ENCODE measurements around the gene ANKRD50. TPM values are rescaled to one million over a fixed set of nuclear protein-coding genes. Genes with fewer than 3 reads are reported as not detected.

The ANKRD50 gene
- total RNA-seq, 1 donor from 2014 or later, result 58.9 TPM

GRCh38 chr4:124686279-124686678, 26.3 kb downstream of the ANKRD50 start:
- Mint-ChIP-seq H3K36me3 (ENCODE audit: unreplicated experiment) (peaks cover 8% of the 10 kb centered on the region), H3K4me3 (ENCODE audit: unreplicated experiment) (no peak overlapping the region), H3K27me3 (ENCODE audit: unreplicated experiment) (no peaks in the 10 kb centered on the region), H3K4me1 (ENCODE audit: low read depth, unreplicated experiment) (peaks cover 18% of the 10 kb centered on the region), H3K9me3 (ENCODE audit: unreplicated experiment) (peaks cover 3% of the 10 kb centered on the region), H3K27ac (ENCODE audit: unreplicated experiment) (peak overlapping the region; percentile 48)
- DNase-seq, result no peak
- TF ChIP-seq, protein P1, sequence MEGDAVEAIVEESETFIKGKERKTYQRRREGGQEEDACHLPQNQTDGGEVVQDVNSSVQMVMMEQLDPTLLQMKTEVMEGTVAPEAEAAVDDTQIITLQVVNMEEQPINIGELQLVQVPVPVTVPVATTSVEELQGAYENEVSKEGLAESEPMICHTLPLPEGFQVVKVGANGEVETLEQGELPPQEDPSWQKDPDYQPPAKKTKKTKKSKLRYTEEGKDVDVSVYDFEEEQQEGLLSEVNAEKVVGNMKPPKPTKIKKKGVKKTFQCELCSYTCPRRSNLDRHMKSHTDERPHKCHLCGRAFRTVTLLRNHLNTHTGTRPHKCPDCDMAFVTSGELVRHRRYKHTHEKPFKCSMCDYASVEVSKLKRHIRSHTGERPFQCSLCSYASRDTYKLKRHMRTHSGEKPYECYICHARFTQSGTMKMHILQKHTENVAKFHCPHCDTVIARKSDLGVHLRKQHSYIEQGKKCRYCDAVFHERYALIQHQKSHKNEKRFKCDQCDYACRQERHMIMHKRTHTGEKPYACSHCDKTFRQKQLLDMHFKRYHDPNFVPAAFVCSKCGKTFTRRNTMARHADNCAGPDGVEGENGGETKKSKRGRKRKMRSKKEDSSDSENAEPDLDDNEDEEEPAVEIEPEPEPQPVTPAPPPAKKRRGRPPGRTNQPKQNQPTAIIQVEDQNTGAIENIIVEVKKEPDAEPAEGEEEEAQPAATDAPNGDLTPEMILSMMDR (IDR thresholded peaks at IDR 0.05; ENCODE audit: partially characterized antibody, unreplicated experiment), result no peak

- no peak for DNase-seq
- Mint-ChIP-seq H3K4me1 (ENCODE audit: low read depth, unreplicated experiment) (peaks cover 18% of the 10 kb centered on the region), H3K4me3 (ENCODE audit: unreplicated experiment) (no peak overlapping the region), H3K27ac (ENCODE audit: unreplicated experiment) (peak overlapping the region; percentile 48), H3K36me3 (ENCODE audit: unreplicated experiment) (peaks cover 6% of the 10 kb centered on the region), H3K27me3 (ENCODE audit: unreplicated experiment) (no peaks in the 10 kb centered on the region), H3K9me3 (ENCODE audit: unreplicated experiment) (peaks cover under 1% of the 10 kb centered on the region)
- TF ChIP-seq, protein P1 (IDR thresholded peaks at IDR 0.05; ENCODE audit: partially characterized antibody, unreplicated experiment), result no peak
Measured at GRCh38 chr4:124685851-124686250, 26.7 kb downstream of the ANKRD50 start.

- Mint-ChIP-seq H3K4me3 (ENCODE audit: unreplicated experiment) (no peak overlapping the region), H3K27me3 (ENCODE audit: unreplicated experiment) (peaks cover 2% of the 10 kb centered on the region), H3K9me3 (ENCODE audit: unreplicated experiment) (no peaks in the 10 kb centered on the region), H3K36me3 (ENCODE audit: unreplicated experiment) (peaks cover 4% of the 10 kb centered on the region), H3K4me1 (ENCODE audit: low read depth, unreplicated experiment) (peaks cover 21% of the 10 kb centered on the region), H3K27ac (ENCODE audit: unreplicated experiment) (no peak overlapping the region)
- DNase-seq, result no peak
- TF ChIP-seq, protein P1 (IDR thresholded peaks at IDR 0.05; ENCODE audit: partially characterized antibody, unreplicated experiment), result no peak
Measured at GRCh38 chr4:124684301-124684700, 28.2 kb downstream of the ANKRD50 start.

GRCh38 chr4:124682384-124682783, 30.1 kb downstream of the ANKRD50 start:
- H3K4me1 Mint-ChIP-seq (ENCODE audit: low read depth, unreplicated experiment), result peaks cover 20% of the 10 kb centered on the region
- no peak for DNase-seq
- no peaks in the 10 kb centered on the region for H3K9me3 Mint-ChIP-seq (ENCODE audit: unreplicated experiment)
- H3K27ac Mint-ChIP-seq (ENCODE audit: unreplicated experiment), result no peak overlapping the region
- no peak overlapping the region for H3K4me3 Mint-ChIP-seq (ENCODE audit: unreplicated experiment)
- TF ChIP-seq, protein P1 (IDR thresholded peaks at IDR 0.05; ENCODE audit: partially characterized antibody, unreplicated experiment), result no peak
- H3K27me3 Mint-ChIP-seq (ENCODE audit: unreplicated experiment), result peaks cover 2% of the 10 kb centered on the region
- no peaks in the 10 kb centered on the region for H3K36me3 Mint-ChIP-seq (ENCODE audit: unreplicated experiment)

- Mint-ChIP-seq H3K9me3 (ENCODE audit: unreplicated experiment) (no peaks in the 10 kb centered on the region), H3K4me1 (ENCODE audit: low read depth, unreplicated experiment) (no peaks in the 10 kb centered on the region), H3K27me3 (ENCODE audit: unreplicated experiment) (peaks cover 2% of the 10 kb centered on the region), H3K4me3 (ENCODE audit: unreplicated experiment) (no peak overlapping the region), H3K36me3 (ENCODE audit: unreplicated experiment) (peaks cover 6% of the 10 kb centered on the region), H3K27ac (ENCODE audit: unreplicated experiment) (no peak overlapping the region)
- DNase-seq, result no peak
- TF ChIP-seq, protein P1 (IDR thresholded peaks at IDR 0.05; ENCODE audit: partially characterized antibody, unreplicated experiment), result no peak
Measured at GRCh38 chr4:124666496-124666895, 46.0 kb downstream of the ANKRD50 start.
